ENCODE data around the gene ENAH.

- TF ChIP-seq POLR2A (IDR thresholded peaks at IDR 0.05; ENCODE audit: low read length): no peak
- no peak for TF ChIP-seq GATA1 (IDR thresholded peaks at IDR 0.05; ENCODE audit: low read depth, low read length)
These were observed 65.6 kb downstream of the ENAH start for GRCh38 chr1:225587310-225587709.

Measured in erythroblast (primary cell).